Activated CD4-positive, alpha-beta memory T cell treated with anti-CD3 and anti-CD28 coated beads, Interleukin-2, amount 10 ng/mL, durations not matched to agents 7 days and 5 days (primary cell): ENCODE measurements around the gene JAML. TPM values are rescaled to one million over a fixed set of nuclear protein-coding genes. Genes with fewer than 3 reads are reported as not detected.
A peak's percentile ranks its signal among the peaks of the same experiment; 100 is the strongest.

Experiments
- CTCF ChIA-PET: fragments of 350-600 bp; sonication (Branson Sonifier 250); formaldehyde crosslinking; loops from one replicate; lab custom pipeline; 2021; ENCODE audit warnings: antibody characterized with exemption, inconsistent platforms; lab: Charles Lee
- POLR2A ChIA-PET: fragments of 350-600 bp; sonication (Branson Sonifier 250); formaldehyde crosslinking; loops from one replicate; lab custom pipeline; 2021; ENCODE audit warnings: antibody characterized with exemption; lab: Charles Lee
- DNase-seq: peaks from one replicate; pipeline ENCODE4 v3.0.0-alpha.2; 2020
- H3K27ac Mint-ChIP-seq: one replicate; pipeline ENCODE4 v1.8.0; 2021; ENCODE audit warnings: mild to moderate bottlenecking, mixed read lengths
- H3K27me3 Mint-ChIP-seq: one replicate; pipeline ENCODE4 v1.8.0; 2021; ENCODE audit warnings: mixed read lengths
- H3K36me3 Mint-ChIP-seq: one replicate; pipeline ENCODE4 v1.8.0; 2021; ENCODE audit warnings: low read depth, mixed read lengths
- H3K4me1 Mint-ChIP-seq: one replicate; pipeline ENCODE4 v1.8.0; 2021; ENCODE audit warnings: mixed read lengths
- H3K4me3 Mint-ChIP-seq: one replicate; pipeline ENCODE4 v1.8.0; 2021; ENCODE audit warnings: mild to moderate bottlenecking, mixed read lengths
- H3K9me3 Mint-ChIP-seq: one replicate; pipeline ENCODE4 v1.8.0; 2021; ENCODE audit warnings: mixed read lengths
- total RNA-seq, 2 experiments: library from RNA; stranded (reverse); gene quantifications; one replicate each; pipeline ENCODE4 v1.2.3, GENCODE V29; 2021

The JAML gene
- total RNA-seq, 2 experiments from 2014 or later = 102 to 103 TPM

DNA sequence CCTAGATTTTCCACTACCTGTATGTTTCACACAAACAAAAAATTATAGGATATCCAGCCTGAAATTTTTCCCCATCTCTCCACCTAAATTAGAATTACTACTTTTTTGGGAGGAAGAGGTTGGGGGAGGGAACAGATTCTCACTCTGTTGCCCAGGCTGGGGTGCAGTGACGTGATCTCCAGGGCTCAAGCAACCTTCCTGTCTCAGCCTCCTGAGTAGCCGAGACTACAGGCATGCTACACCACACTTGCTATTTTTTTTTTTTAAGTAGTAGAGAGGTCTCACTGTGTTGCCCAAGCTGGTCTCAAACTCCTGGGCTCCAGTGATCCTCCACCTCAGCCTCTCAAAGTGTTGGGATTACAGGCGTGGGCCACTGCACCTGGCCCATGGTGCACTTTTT is 9.5 kb downstream of the JAML start:
- Mint-ChIP-seq H3K36me3 (peaks cover 53% of the 10 kb centered on the region), H3K4me1 (peaks cover 90% of the 10 kb centered on the region), H3K27ac (peak overlapping the region; percentile 94), H3K9me3 (no peaks in the 10 kb centered on the region), H3K4me3 (peak overlapping the region; percentile 50), H3K27me3 (no peaks in the 10 kb centered on the region)
- DNase-seq = peak; percentile 55
- CTCF ChIA-PET = interaction anchor here (0.7 to 4.5 kb wide), 5 partner anchors 11 to 132 kb away, joined by 3 to 47 read pairs (median 13); partner anchors contain the start of gene JAML
- POLR2A ChIA-PET = interaction anchor here (1.2 to 15.3 kb wide), 9 partner anchors 10 to 127 kb away, joined by 3 to 249 read pairs (median 7); partner anchors contain the start of genes CD3D, JAML, MPZL2 and MPZL3

DNA sequence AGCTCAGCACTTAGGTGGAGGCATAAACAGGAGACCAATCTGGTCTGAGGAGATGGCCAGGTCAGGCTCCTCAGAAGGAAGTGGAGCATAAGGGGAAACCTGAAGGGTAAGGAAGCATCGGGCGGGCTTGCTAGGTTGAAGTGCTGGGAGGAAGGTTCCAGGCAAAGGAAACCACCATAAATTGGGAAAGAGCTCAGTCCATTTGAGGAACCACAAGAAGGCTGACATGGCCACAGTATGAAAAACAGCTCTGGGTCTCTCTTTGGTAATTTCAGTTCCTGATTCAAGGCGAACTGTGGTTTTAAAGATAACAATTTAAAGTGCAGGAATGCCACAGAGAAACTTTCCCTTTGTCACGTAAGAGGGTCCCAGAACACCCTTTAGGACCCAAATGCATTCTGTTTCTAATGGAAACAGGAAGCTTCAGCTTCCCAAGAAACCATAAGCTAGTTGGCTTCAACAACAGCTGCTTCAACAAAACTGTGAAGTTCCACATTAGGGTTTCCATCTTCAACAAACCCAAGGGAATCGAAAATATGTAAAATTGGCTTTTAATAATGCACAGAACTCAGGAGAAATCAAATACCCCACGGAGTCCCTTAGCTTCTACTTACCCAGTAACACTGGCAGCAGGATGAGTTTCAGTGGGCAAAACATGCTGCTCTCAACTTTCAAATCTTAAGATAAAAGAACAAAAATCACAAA is 10.4 kb downstream of the JAML start:
- peaks cover 50% of the 10 kb centered on the region for H3K36me3 Mint-ChIP-seq
- CTCF ChIA-PET = interaction anchor here (0.5 to 4.5 kb wide), 10 partner anchors 8 to 887 kb away, joined by 3 to 47 read pairs (median 4); partner anchors contain the start of genes CD3E, CEP164 and JAML
- DNase-seq = no peak
- peak overlapping the region; percentile 94 for H3K27ac Mint-ChIP-seq
- peak overlapping the region; percentile 50 for H3K4me3 Mint-ChIP-seq
- no peaks in the 10 kb centered on the region for H3K27me3 Mint-ChIP-seq
- H3K4me1 Mint-ChIP-seq = peaks cover 85% of the 10 kb centered on the region
- H3K9me3 Mint-ChIP-seq = no peaks in the 10 kb centered on the region
- POLR2A ChIA-PET = interaction anchor here (1.1 to 15.3 kb wide), 11 partner anchors 8 to 221 kb away, joined by 3 to 249 read pairs (median 4); partner anchors contain the start of genes JAML and MPZL3

DNA sequence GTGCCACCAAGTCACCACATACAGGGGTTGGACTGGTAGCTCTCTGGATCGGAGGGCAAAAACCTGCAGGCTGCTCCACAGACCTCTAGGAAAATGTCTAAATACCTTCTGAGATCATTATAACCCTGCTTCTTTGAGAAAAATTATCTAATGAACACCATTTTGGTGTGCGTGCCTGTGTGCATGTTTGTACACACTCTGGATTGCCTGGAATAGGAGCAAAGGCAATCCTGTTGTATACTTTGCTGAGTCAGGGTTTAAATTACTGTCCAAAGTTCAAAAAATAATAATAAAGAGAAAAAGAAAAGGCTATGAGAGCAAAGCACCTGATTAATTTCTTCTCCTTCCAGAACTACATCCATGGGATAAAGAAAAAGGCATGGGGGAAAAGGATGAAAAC is 11.0 kb downstream of the JAML start:
- Mint-ChIP-seq H3K36me3 (peaks cover 52% of the 10 kb centered on the region), H3K4me1 (peaks cover 85% of the 10 kb centered on the region), H3K4me3 (peak overlapping the region; percentile 3), H3K27ac (peak overlapping the region; percentile 94), H3K9me3 (no peaks in the 10 kb centered on the region), H3K27me3 (no peaks in the 10 kb centered on the region)
- CTCF ChIA-PET = interaction anchor here (1.2 to 4.5 kb wide), 8 partner anchors 9 to 90 kb away, joined by 3 to 47 read pairs (median 6); partner anchors contain the start of genes CD3E and JAML
- POLR2A ChIA-PET = interaction anchor here (1.0 to 15.3 kb wide), 10 partner anchors 9 to 222 kb away, joined by 3 to 249 read pairs (median 6); partner anchors contain the start of genes JAML, MPZL3 and UBE4A
- DNase-seq = no peak

DNA sequence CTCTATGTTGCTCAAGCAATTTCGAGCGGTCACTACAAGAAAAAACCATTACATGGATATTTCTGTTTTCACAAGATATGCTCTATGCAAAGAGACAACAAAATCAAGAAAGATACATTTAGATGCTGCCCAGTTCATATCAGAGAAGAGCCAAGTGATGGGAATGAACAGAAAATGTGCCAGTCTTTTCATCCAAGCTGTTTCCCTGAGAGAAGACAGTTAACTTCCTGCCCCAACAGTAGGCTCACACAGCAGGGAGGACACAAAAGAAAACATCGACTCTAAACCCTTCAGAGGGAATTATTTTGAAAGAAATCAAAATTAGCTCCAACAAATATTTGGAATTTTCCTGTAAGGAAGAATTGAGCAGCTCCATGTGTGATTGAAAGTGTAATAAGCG is 11.6 kb downstream of the JAML start:
- ChIA-PET CTCF (interaction anchor here (1.3 to 4.5 kb wide), 4 partner anchors 9 to 83 kb away, joined by 3 to 47 read pairs (median 18); partner anchors contain the start of gene JAML), POLR2A (interaction anchor here (1.0 to 15.3 kb wide), 9 partner anchors 9 to 222 kb away, joined by 3 to 249 read pairs (median 4); partner anchors contain the start of genes JAML and UBE4A)
- no peak for DNase-seq
- Mint-ChIP-seq H3K4me3 (no peak overlapping the region), H3K27ac (peak overlapping the region; percentile 94), H3K4me1 (peaks cover 82% of the 10 kb centered on the region), H3K27me3 (no peaks in the 10 kb centered on the region), H3K36me3 (peaks cover 55% of the 10 kb centered on the region), H3K9me3 (no peaks in the 10 kb centered on the region)

DNA sequence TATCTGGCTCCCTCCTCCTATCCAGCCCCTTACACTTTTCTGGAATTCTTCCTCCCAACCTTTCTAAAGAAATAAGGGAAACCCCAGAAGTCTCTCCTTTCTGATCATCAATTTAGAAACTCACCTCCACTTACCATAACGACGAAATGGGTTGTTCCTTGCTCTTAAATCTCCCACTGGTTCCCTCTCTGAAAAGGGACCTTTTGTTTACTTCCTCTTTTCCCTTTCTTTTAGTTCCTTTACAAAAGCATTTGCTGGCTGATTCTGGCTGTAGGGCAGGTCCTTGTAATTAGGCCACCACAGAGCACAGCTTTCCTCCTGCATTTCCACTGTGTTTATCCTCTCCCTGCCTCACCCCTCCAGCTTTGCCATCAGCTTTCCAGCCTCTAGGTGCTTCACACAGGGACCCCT is 12.0 kb downstream of the JAML start:
- H3K4me3 Mint-ChIP-seq = no peak overlapping the region
- no peaks in the 10 kb centered on the region for H3K9me3 Mint-ChIP-seq
- POLR2A ChIA-PET = interaction anchor here (0.6 to 15.3 kb wide), 7 partner anchors 9 to 147 kb away, joined by 3 to 249 read pairs (median 3); partner anchors contain the start of genes JAML and UBE4A
- H3K27me3 Mint-ChIP-seq = no peaks in the 10 kb centered on the region
- peaks cover 58% of the 10 kb centered on the region for H3K36me3 Mint-ChIP-seq
- CTCF ChIA-PET = interaction anchor here (1.4 to 4.1 kb wide), 3 partner anchors 13 to 83 kb away, joined by 5 to 30 read pairs (median 12); partner anchors contain the start of gene JAML
- H3K4me1 Mint-ChIP-seq = peaks cover 82% of the 10 kb centered on the region
- no peak for DNase-seq
- peak overlapping the region; percentile 94 for H3K27ac Mint-ChIP-seq

- Mint-ChIP-seq H3K4me1 (peaks cover 79% of the 10 kb centered on the region), H3K4me3 (no peak overlapping the region), H3K9me3 (no peaks in the 10 kb centered on the region), H3K27me3 (no peaks in the 10 kb centered on the region), H3K36me3 (peaks cover 60% of the 10 kb centered on the region), H3K27ac (no peak overlapping the region)
- no peak for DNase-seq
- ChIA-PET CTCF (interaction anchor here (1.3 to 2.3 kb wide), 5 partner anchors 10 to 395 kb away, joined by 3 to 12 read pairs (median 3); partner anchors contain the start of gene CD3G), POLR2A (interaction anchor here (0.6 to 15.3 kb wide), 4 partner anchors 8 to 34 kb away, joined by 3 to 249 read pairs (median 8); partner anchors contain the start of gene JAML)
Observed at GRCh38 chr11:118212131-118212725, 12.6 kb downstream of the JAML start.

GRCh38 chr11:118211006-118211405 is 13.8 kb downstream of the JAML start:
- Mint-ChIP-seq H3K4me3 (no peak overlapping the region), H3K27ac (no peak overlapping the region), H3K9me3 (peaks cover 2% of the 10 kb centered on the region), H3K27me3 (no peaks in the 10 kb centered on the region), H3K4me1 (peaks cover 80% of the 10 kb centered on the region), H3K36me3 (peaks cover 72% of the 10 kb centered on the region)
- ChIA-PET POLR2A (interaction anchor here (0.6 to 2.5 kb wide), 6 partner anchors 9 to 35 kb away, joined by 3 to 12 read pairs (median 4); no protein-coding TSS in a partner anchor), CTCF (interaction anchor here (1.2 to 2.3 kb wide), 6 partner anchors 9 to 393 kb away, joined by 3 to 12 read pairs (median 3); partner anchors contain the start of gene CD3G)
- DNase-seq = no peak

GRCh38 chr11:118210323-118210722 is 14.5 kb downstream of the JAML start:
- no peaks in the 10 kb centered on the region for H3K27me3 Mint-ChIP-seq
- peaks cover 80% of the 10 kb centered on the region for H3K4me1 Mint-ChIP-seq
- no peak overlapping the region for H3K27ac Mint-ChIP-seq
- H3K4me3 Mint-ChIP-seq = no peak overlapping the region
- ChIA-PET POLR2A (interaction anchor here (1.8 to 2.5 kb wide), 2 partner anchors 10 to 36 kb away, joined by 4 to 12 read pairs; no protein-coding TSS in a partner anchor), CTCF (interaction anchor here (2.1 kb wide), 1 partner anchor 8 kb away, joined by 10 read pairs; no protein-coding TSS in a partner anchor)
- DNase-seq = no peak
- peaks cover 2% of the 10 kb centered on the region for H3K9me3 Mint-ChIP-seq
- peaks cover 79% of the 10 kb centered on the region for H3K36me3 Mint-ChIP-seq

- Mint-ChIP-seq H3K9me3 (peaks cover 2% of the 10 kb centered on the region), H3K27ac (no peak overlapping the region), H3K4me3 (no peak overlapping the region), H3K36me3 (peaks cover 82% of the 10 kb centered on the region), H3K4me1 (peaks cover 70% of the 10 kb centered on the region), H3K27me3 (no peaks in the 10 kb centered on the region)
- DNase-seq = no peak
- ChIA-PET POLR2A (interaction anchor here (0.6 to 1.5 kb wide), 5 partner anchors 8 to 229 kb away, joined by 4 to 8 read pairs (median 6); partner anchors contain the start of gene JAML), CTCF (interaction anchor here (1.4 to 2.9 kb wide), 3 partner anchors 10 to 86 kb away, joined by 4 to 19 read pairs (median 6); no protein-coding TSS in a partner anchor)
Observed at GRCh38 chr11:118209033-118209432, 15.8 kb downstream of the JAML start.

DNA sequence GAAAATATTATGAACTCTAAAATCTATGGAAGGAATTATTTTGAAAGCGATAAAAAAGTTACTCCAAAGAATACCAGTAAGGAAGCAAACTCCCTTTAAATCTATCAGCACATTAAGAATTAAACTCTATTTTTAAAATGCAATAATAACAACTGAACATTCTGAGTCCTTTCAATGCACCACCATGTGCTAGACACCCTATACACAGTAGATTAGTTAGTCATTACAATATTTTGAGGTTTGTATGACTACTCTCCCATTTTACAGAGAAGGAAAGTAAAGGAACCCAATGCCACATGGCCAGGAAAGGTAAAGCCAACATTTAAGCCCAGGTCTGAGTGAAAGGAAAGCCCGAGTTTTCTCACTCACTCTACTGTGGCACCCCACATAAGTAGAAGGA is 17.7 kb downstream of the JAML start:
- no peaks in the 10 kb centered on the region for H3K27me3 Mint-ChIP-seq
- H3K4me3 Mint-ChIP-seq = no peak overlapping the region
- peaks cover 2% of the 10 kb centered on the region for H3K9me3 Mint-ChIP-seq
- ChIA-PET POLR2A (interaction anchor here (2.0 to 5.7 kb wide), 2 partner anchors 13 to 33 kb away, joined by 11 to 249 read pairs; partner anchors contain the start of gene JAML), CTCF (interaction anchor here (0.8 to 2.9 kb wide), 3 partner anchors 9 to 88 kb away, joined by 3 to 19 read pairs (median 4); no protein-coding TSS in a partner anchor)
- peaks cover 50% of the 10 kb centered on the region for H3K4me1 Mint-ChIP-seq
- H3K36me3 Mint-ChIP-seq = peaks cover 66% of the 10 kb centered on the region
- peak overlapping the region; percentile 85 for H3K27ac Mint-ChIP-seq
- no peak for DNase-seq

- no peaks in the 10 kb centered on the region for H3K27me3 Mint-ChIP-seq
Observed at GRCh38 chr11:118206391-118207031, 18.3 kb downstream of the JAML start.

More at GRCh38 chr11:118206391-118207031, 18.3 kb downstream of the JAML start:
- CTCF ChIA-PET = interaction anchor here (0.8 to 0.9 kb wide), 2 partner anchors 12 to 19 kb away, joined by 3 read pairs; no protein-coding TSS in a partner anchor
- DNase-seq = no peak
- POLR2A ChIA-PET = interaction anchor here (2.0 to 5.7 kb wide), 2 partner anchors 14 to 33 kb away, joined by 11 to 249 read pairs; partner anchors contain the start of gene JAML
- H3K4me3 Mint-ChIP-seq = no peak overlapping the region
- H3K4me1 Mint-ChIP-seq = peaks cover 45% of the 10 kb centered on the region
- H3K27ac Mint-ChIP-seq = peak overlapping the region; percentile 85
- peaks cover 60% of the 10 kb centered on the region for H3K36me3 Mint-ChIP-seq
- H3K9me3 Mint-ChIP-seq = peaks cover 2% of the 10 kb centered on the region
